CD4-positive, alpha-beta T cell (primary cell): ENCODE data around the gene L3HYPDH. TPM values are rescaled to one million over a fixed set of nuclear protein-coding genes. Genes with fewer than 3 reads are reported as not detected.

Experiments used
- ATAC-seq: fragments of 200-7000 bp; cut with Tn5 transposase; one replicate; pipeline ENCODE4 v1.10.0; 2022; ENCODE audit warnings: mild to moderate bottlenecking; ENCODE audit not compliant: poor library complexity
- CTCF ChIA-PET: fragments of 350-600 bp; sonication (Branson Sonifier 250); formaldehyde crosslinking; loops from one replicate; lab custom pipeline; 2021; ENCODE audit warnings: antibody characterized with exemption, inconsistent platforms; lab: Charles Lee
- POLR2A ChIA-PET: fragments of 350-600 bp; sonication (Branson Sonifier 250); formaldehyde crosslinking; loops from one replicate; lab custom pipeline; 2021; ENCODE audit warnings: antibody characterized with exemption, inconsistent platforms; lab: Charles Lee
- DNase-seq, 14 experiments: peaks; one replicate each; pipeline ENCODE4 v3.0.0-alpha.2; 2013 to 2020; ENCODE audit warnings: mixed read lengths in 2 of 14
- H3K27ac ChIP-seq, 2 donors: one replicate each; pipeline versions ENCODE4 v1.5.1 to v1.7.0; 2013; ENCODE audit warnings: low read length in 2 of 2, low read depth in 1 of 2, mild to moderate bottlenecking in 1 of 2
- H3K27me3 ChIP-seq, 2 experiments: 1 replicate in 1 of 2; 2 replicates in 1 of 2; pipeline versions ENCODE4 v1.6.1 to v1.7.0; 2013; ENCODE audit warnings: low read length in 2 of 2, control low read depth in 1 of 2, mild to moderate bottlenecking in 1 of 2, moderate library complexity in 1 of 2; ENCODE audit not compliant: insufficient read depth in 2 of 2, control insufficient read depth in 1 of 2
- H3K36me3 ChIP-seq: one replicate; pipeline ENCODE4 v1.6.1; 2013; ENCODE audit warnings: low read length, control low read depth; ENCODE audit not compliant: insufficient read depth
- H3K4me1 ChIP-seq: one replicate; pipeline ENCODE4 v1.6.1; 2013; ENCODE audit warnings: low read length, control low read depth; ENCODE audit not compliant: insufficient read depth
- H3K4me3 ChIP-seq: one replicate; pipeline ENCODE4 v1.5.1; 2013; ENCODE audit warnings: mild to moderate bottlenecking, low read length, moderate library complexity
- H3K9me3 ChIP-seq, 2 experiments: 1 replicate in 1 of 2; 2 replicates in 1 of 2; pipeline versions ENCODE4 v1.6.1 to v1.7.0; 2013; ENCODE audit warnings: low read length in 2 of 2, mild to moderate bottlenecking in 2 of 2, control low read depth in 1 of 2, moderate library complexity in 1 of 2; ENCODE audit not compliant: control insufficient read depth in 1 of 2, insufficient read depth in 1 of 2
- H3K27ac Mint-ChIP-seq: one replicate; pipeline ENCODE4 v1.8.0; 2020; ENCODE audit warnings: mixed read lengths
- H3K27me3 Mint-ChIP-seq: one replicate; pipeline ENCODE4 v1.8.0; 2021; ENCODE audit warnings: mixed read lengths
- H3K36me3 Mint-ChIP-seq: one replicate; pipeline ENCODE4 v1.8.0; 2021; ENCODE audit warnings: low read depth, mixed read lengths
- H3K4me1 Mint-ChIP-seq: one replicate; pipeline ENCODE4 v1.8.0; 2021; ENCODE audit warnings: low read depth, mixed read lengths
- H3K4me3 Mint-ChIP-seq: one replicate; pipeline ENCODE4 v1.8.0; 2020; ENCODE audit warnings: mild to moderate bottlenecking, mixed read lengths
- H3K9me3 Mint-ChIP-seq: one replicate; pipeline ENCODE4 v1.8.0; 2020; ENCODE audit warnings: mixed read lengths
- intact Hi-C, 2 experiments: fragments of 100-400 bp; cut with DNase I in 1 of 2; cut with micrococcal nuclease in 1 of 2; formaldehyde crosslinking; loops; one replicate each; pipeline versions ENCODE4 v1.15.1 to v1.9.0; 2023 to 2025; cut with DNase I, micrococcal nuclease
- total RNA-seq, 174 experiments: library from RNA in 2 of 174; stranded (reverse) in 2 of 174; gene quantifications; one replicate each; pipeline ENCODE4 v1.2.3 and lab custom pipeline; 2021 to 2026
- TF ChIP-seq, protein P1 (sequence below): fragments of 200-600 bp; IDR thresholded peaks from one replicate; pipeline ENCODE4 v1.8.0; 2022; ENCODE audit warnings: antibody characterized with exemption, mild to moderate bottlenecking

L3HYPDH gene
- total RNA-seq, 2 experiments from 2014 or later, result 10.6 to 11.1 TPM

DNA sequence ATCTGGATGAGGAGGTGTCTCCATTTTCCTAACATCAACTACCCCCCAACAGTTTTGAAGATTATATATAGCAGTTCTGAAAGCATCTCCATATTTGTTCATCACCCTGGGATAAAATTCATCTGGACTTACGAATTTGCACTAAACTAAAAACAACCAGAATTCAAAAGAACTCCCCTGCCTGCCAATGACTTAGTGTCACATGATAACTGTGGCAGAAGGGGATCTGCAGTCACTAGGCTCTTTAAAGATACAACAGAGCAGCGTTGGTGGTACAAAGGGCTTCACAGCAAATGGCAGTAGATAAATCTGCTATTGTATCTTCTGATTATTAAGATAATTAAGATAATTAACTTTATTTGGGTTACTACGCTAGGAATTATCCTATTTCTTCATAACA lies 49.1 kb downstream of the L3HYPDH start:
- CTCF ChIA-PET, result no interaction called here
- TF ChIP-seq, protein P1, sequence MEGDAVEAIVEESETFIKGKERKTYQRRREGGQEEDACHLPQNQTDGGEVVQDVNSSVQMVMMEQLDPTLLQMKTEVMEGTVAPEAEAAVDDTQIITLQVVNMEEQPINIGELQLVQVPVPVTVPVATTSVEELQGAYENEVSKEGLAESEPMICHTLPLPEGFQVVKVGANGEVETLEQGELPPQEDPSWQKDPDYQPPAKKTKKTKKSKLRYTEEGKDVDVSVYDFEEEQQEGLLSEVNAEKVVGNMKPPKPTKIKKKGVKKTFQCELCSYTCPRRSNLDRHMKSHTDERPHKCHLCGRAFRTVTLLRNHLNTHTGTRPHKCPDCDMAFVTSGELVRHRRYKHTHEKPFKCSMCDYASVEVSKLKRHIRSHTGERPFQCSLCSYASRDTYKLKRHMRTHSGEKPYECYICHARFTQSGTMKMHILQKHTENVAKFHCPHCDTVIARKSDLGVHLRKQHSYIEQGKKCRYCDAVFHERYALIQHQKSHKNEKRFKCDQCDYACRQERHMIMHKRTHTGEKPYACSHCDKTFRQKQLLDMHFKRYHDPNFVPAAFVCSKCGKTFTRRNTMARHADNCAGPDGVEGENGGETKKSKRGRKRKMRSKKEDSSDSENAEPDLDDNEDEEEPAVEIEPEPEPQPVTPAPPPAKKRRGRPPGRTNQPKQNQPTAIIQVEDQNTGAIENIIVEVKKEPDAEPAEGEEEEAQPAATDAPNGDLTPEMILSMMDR, result no peak
- no peaks in the 10 kb centered on the region for H3K9me3 ChIP-seq
- no peaks in the 10 kb centered on the region for H3K36me3 Mint-ChIP-seq
- no peaks in the 10 kb centered on the region for H3K4me1 ChIP-seq
- H3K27me3 Mint-ChIP-seq, result no peaks in the 10 kb centered on the region
- H3K9me3 Mint-ChIP-seq, result no peaks in the 10 kb centered on the region
- no peaks in the 10 kb centered on the region for H3K36me3 ChIP-seq
- H3K4me3 Mint-ChIP-seq, result no peak overlapping the region
- H3K27me3 ChIP-seq, result no peaks in the 10 kb centered on the region
- H3K4me3 ChIP-seq, result no peak overlapping the region
- H3K27ac Mint-ChIP-seq, result no peak overlapping the region
- intact Hi-C loops, result no loop called here
- POLR2A ChIA-PET, result no interaction called here
- no peak for ATAC-seq
- H3K27ac ChIP-seq, result no peak overlapping the region
- H3K4me1 Mint-ChIP-seq, result no peaks in the 10 kb centered on the region
- no peak for DNase-seq

DNA sequence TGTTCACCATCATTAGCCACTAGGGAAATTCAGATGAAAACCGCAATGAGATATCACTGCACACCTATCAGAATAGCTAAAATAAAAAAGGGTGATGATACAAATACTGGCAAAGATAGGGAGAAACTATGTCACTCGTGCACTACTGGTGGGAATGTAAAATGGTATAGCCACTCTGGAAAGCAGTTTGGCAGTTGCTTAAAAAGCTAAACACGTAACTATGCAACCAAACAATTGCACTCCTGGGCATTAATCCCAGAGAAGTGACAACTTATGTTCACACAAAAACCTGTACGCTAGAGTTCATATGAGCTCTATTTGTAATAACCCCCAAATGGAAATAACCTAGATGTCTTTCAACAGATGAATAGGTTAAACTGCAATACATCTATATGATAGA lies 54.4 kb downstream of the L3HYPDH start:
- H3K9me3 Mint-ChIP-seq, result no peaks in the 10 kb centered on the region

DNA sequence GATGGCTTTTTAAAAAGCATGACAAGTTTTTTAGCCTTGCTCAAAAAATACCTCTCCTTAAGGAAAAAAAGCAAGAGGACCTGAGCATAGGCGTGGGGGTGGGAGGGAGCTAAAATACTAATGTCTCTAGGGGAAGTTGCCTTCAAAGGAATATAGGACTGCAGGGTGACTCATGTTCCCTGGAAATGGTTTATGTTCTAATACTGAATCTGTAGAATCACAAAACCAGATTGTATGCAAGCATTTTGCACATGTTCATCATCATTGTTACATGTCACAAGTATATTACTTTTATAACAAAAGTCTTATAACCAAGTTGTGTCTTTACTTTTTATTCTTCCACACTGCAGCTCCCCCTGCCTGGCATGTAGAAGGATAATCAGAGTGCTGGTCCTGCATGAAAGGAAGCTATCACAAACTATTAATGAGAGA lies 55.6 kb downstream of the L3HYPDH start:
- ChIA-PET POLR2A (no interaction called here), CTCF (no interaction called here)
- H3K36me3 Mint-ChIP-seq, result no peaks in the 10 kb centered on the region
- H3K27me3 Mint-ChIP-seq, result no peaks in the 10 kb centered on the region
- no peaks in the 10 kb centered on the region for H3K9me3 Mint-ChIP-seq
- H3K27ac ChIP-seq, result no peak overlapping the region
- no peak overlapping the region for H3K4me3 ChIP-seq
- no peaks in the 10 kb centered on the region for H3K27me3 ChIP-seq
- H3K9me3 ChIP-seq, result no peaks in the 10 kb centered on the region
- H3K27ac Mint-ChIP-seq, result no peak overlapping the region
- H3K4me3 Mint-ChIP-seq, result no peak overlapping the region
- intact Hi-C loops, result no loop called here
- no peaks in the 10 kb centered on the region for H3K4me1 ChIP-seq
- DNase-seq (no peak), ATAC-seq (no peak)
- H3K4me1 Mint-ChIP-seq, result no peaks in the 10 kb centered on the region
- no peaks in the 10 kb centered on the region for H3K36me3 ChIP-seq
- TF ChIP-seq, protein P1, result no peak

More for the DNA sequence above, 54.4 kb downstream of the L3HYPDH start:
- Histone ChIP-seq H3K36me3 (no peaks in the 10 kb centered on the region), H3K27me3 (no peaks in the 10 kb centered on the region), H3K9me3 (no peaks in the 10 kb centered on the region), H3K27ac (no peak overlapping the region), H3K4me1 (no peaks in the 10 kb centered on the region), H3K4me3 (no peak overlapping the region)
- POLR2A ChIA-PET, result interaction anchor here (0.8 kb wide), 1 partner anchor 8 kb away, joined by 3 read pairs; no protein-coding TSS in a partner anchor
- H3K27me3 Mint-ChIP-seq, result no peaks in the 10 kb centered on the region
- no peak for ATAC-seq
- CTCF ChIA-PET, result no interaction called here
- no peak overlapping the region for H3K4me3 Mint-ChIP-seq
- intact Hi-C loops, result no loop called here
- no peaks in the 10 kb centered on the region for H3K36me3 Mint-ChIP-seq
- no peak for DNase-seq
- TF ChIP-seq, protein P1, result no peak
- no peaks in the 10 kb centered on the region for H3K4me1 Mint-ChIP-seq
- no peak overlapping the region for H3K27ac Mint-ChIP-seq
